ENCODE data around the gene FSTL4. TPM values are rescaled to one million over a fixed set of nuclear protein-coding genes. Genes with fewer than 3 reads are reported as not detected.

FSTL4 gene
- polyA plus RNA-seq, 4 donors, result 0.25 to 1.5 TPM; not detected in 2

- no peaks in the 10 kb centered on the region for H3K9me3 ChIP-seq (ENCODE audit: control insufficient read depth in 2 of 2, insufficient read depth in 1 of 2, low read depth in 1 of 2, low read length in 1 of 2)
- H3K36me3 ChIP-seq (ENCODE audit: control insufficient read depth in 3 of 3, insufficient read depth in 2 of 3, low read depth in 1 of 3, low read length in 3 of 3), result no peaks in the 10 kb centered on the region
- no peak overlapping the region for H3K27ac ChIP-seq (ENCODE audit: low read depth in 1 of 3, low read length in 2 of 3)
- H3K4me1 ChIP-seq (ENCODE audit: control insufficient read depth in 3 of 3, insufficient read depth in 2 of 3, low read depth in 1 of 3, low read length in 2 of 3), result no peaks in the 10 kb centered on the region
- no peak for FAIRE-seq
- no peak for DNase-seq
- 84 to 88% (median 87%) methylated on average over 7 of the region's 7 CpGs for WGBS, 3 donors
- H3K27me3 ChIP-seq (ENCODE audit: control insufficient read depth in 3 of 3, insufficient read depth in 3 of 3, low read length in 3 of 3), result no peaks in the 10 kb centered on the region
- no peak overlapping the region for H3K4me3 ChIP-seq (ENCODE audit: low read depth in 1 of 3, low read length in 3 of 3)
Observed at GRCh38 chr5:133511653-133512235, 100.6 kb downstream of the FSTL4 start.

GRCh38 chr5:133510634-133511262 is 101.6 kb downstream of the FSTL4 start:
- DNase-seq (no peak), FAIRE-seq (no peak)
- H3K36me3 ChIP-seq (ENCODE audit: control insufficient read depth in 3 of 3, insufficient read depth in 2 of 3, low read depth in 1 of 3, low read length in 3 of 3), result no peaks in the 10 kb centered on the region
- H3K9me3 ChIP-seq (ENCODE audit: control insufficient read depth in 2 of 2, insufficient read depth in 1 of 2, low read depth in 1 of 2, low read length in 1 of 2), result no peaks in the 10 kb centered on the region
- H3K27ac ChIP-seq (ENCODE audit: low read depth in 1 of 3, low read length in 2 of 3), result no peak overlapping the region
- no peaks in the 10 kb centered on the region for H3K27me3 ChIP-seq (ENCODE audit: control insufficient read depth in 3 of 3, insufficient read depth in 3 of 3, low read length in 3 of 3)
- no peaks in the 10 kb centered on the region for H3K4me1 ChIP-seq (ENCODE audit: control insufficient read depth in 3 of 3, insufficient read depth in 2 of 3, low read depth in 1 of 3, low read length in 2 of 3)
- 90 to 92% (median 92%) methylated on average over 11 of the region's 11 CpGs for WGBS, 3 donors
- H3K4me3 ChIP-seq (ENCODE audit: low read depth in 1 of 3, low read length in 3 of 3), result no peak overlapping the region

- Histone ChIP-seq H3K36me3 (ENCODE audit: control insufficient read depth in 3 of 3, insufficient read depth in 2 of 3, low read depth in 1 of 3, low read length in 3 of 3) (no peaks in the 10 kb centered on the region), H3K9me3 (ENCODE audit: control insufficient read depth in 2 of 2, insufficient read depth in 1 of 2, low read depth in 1 of 2, low read length in 1 of 2) (no peaks in the 10 kb centered on the region), H3K4me1 (ENCODE audit: control insufficient read depth in 3 of 3, insufficient read depth in 2 of 3, low read depth in 1 of 3, low read length in 2 of 3) (no peaks in the 10 kb centered on the region), H3K4me3 (ENCODE audit: low read depth in 1 of 3, low read length in 3 of 3) (no peak overlapping the region), H3K27me3 (ENCODE audit: control insufficient read depth in 3 of 3, insufficient read depth in 3 of 3, low read length in 3 of 3) (no peaks in the 10 kb centered on the region), H3K27ac (ENCODE audit: low read depth in 1 of 3, low read length in 2 of 3) (no peak overlapping the region)
- whole genome bisulfite sequencing, 3 donors, result 59 to 72% (median 68%) methylated on average over 4 of the region's 4 CpGs
- DNase-seq, result no peak
- FAIRE-seq, result no peak
Observed at GRCh38 chr5:133509742-133510079, 102.6 kb downstream of the FSTL4 start.

- no peak for FAIRE-seq
- 74 to 86% (median 79%) methylated on average over 3 of the region's 3 CpGs for WGBS, 3 donors
Observed at GRCh38 chr5:133508845-133509741, 103.2 kb downstream of the FSTL4 start.

DNA sequence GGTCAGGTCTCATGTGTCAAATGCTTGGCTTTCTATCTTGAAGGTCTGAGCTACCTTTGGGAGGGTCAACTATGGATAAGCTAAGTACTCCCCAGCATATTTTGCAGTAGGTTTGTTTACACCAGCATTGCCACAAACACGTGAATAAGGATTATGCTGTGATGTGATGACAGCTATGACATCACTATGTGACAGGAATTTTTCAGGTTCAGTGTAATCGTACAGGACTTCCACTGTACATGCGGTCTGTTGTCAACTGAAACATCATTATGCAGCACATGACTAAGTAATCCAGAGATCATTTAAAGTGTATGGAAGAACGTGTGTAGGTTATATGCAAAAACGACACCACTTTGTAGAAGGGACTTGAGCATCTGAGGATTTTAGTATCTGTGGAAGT is 104.0 kb downstream of the FSTL4 start:
- H3K36me3 ChIP-seq (ENCODE audit: control insufficient read depth in 3 of 3, insufficient read depth in 2 of 3, low read depth in 1 of 3, low read length in 3 of 3), result no peaks in the 10 kb centered on the region
- H3K4me1 ChIP-seq (ENCODE audit: control insufficient read depth in 3 of 3, insufficient read depth in 2 of 3, low read depth in 1 of 3, low read length in 2 of 3), result no peaks in the 10 kb centered on the region
- H3K27ac ChIP-seq (ENCODE audit: low read depth in 1 of 3, low read length in 2 of 3), result no peak overlapping the region
- 87 to 89% (median 88%) methylated on average over 5 of the region's 5 CpGs for WGBS, 3 donors
- FAIRE-seq, result no peak
- DNase-seq, result no peak
- H3K4me3 ChIP-seq (ENCODE audit: low read depth in 1 of 3, low read length in 3 of 3), result no peak overlapping the region
- H3K9me3 ChIP-seq (ENCODE audit: control insufficient read depth in 2 of 2, insufficient read depth in 1 of 2, low read depth in 1 of 2, low read length in 1 of 2), result no peaks in the 10 kb centered on the region
- H3K27me3 ChIP-seq (ENCODE audit: control insufficient read depth in 3 of 3, insufficient read depth in 3 of 3, low read length in 3 of 3), result peaks cover 0 to 1% (median 0%) of the 10 kb centered on the region in 3 donors

More at GRCh38 chr5:133508845-133509741, 103.2 kb downstream of the FSTL4 start:
- DNase-seq, result no peak
- no peaks in the 10 kb centered on the region for H3K27me3 ChIP-seq (ENCODE audit: control insufficient read depth in 3 of 3, insufficient read depth in 3 of 3, low read length in 3 of 3)
- no peaks in the 10 kb centered on the region for H3K9me3 ChIP-seq (ENCODE audit: control insufficient read depth in 2 of 2, insufficient read depth in 1 of 2, low read depth in 1 of 2, low read length in 1 of 2)
- H3K4me1 ChIP-seq (ENCODE audit: control insufficient read depth in 3 of 3, insufficient read depth in 2 of 3, low read depth in 1 of 3, low read length in 2 of 3), result no peaks in the 10 kb centered on the region
- H3K27ac ChIP-seq (ENCODE audit: low read depth in 1 of 3, low read length in 2 of 3), result no peak overlapping the region
- no peak overlapping the region for H3K4me3 ChIP-seq (ENCODE audit: low read depth in 1 of 3, low read length in 3 of 3)
- H3K36me3 ChIP-seq (ENCODE audit: control insufficient read depth in 3 of 3, insufficient read depth in 2 of 3, low read depth in 1 of 3, low read length in 3 of 3), result no peaks in the 10 kb centered on the region

DNA sequence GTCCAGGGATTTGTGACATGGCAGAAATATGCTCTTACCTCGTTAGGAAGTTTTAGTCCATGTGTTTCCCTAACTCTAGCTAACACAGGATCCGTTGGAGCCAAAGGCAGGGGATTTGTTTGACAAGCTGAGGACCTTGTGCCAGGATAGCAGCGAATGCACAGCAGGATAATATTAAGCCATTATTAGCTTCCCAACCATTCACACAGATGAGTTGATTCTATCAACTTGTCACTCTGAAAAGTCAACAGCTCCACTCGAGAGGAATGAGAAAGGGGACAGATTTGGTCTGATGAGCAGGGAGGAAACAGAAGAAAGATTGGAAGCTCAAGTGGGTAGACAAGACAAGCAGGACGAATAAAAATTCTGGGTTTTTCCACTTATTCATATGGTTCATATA is 106.2 kb downstream of the FSTL4 start:
- H3K27me3 ChIP-seq (ENCODE audit: control insufficient read depth in 3 of 3, insufficient read depth in 3 of 3, low read length in 3 of 3), result peaks cover 0 to 2% (median 0%) of the 10 kb centered on the region in 3 donors
- no peak overlapping the region for H3K27ac ChIP-seq (ENCODE audit: low read depth in 1 of 3, low read length in 2 of 3)
- no peaks in the 10 kb centered on the region for H3K4me1 ChIP-seq (ENCODE audit: control insufficient read depth in 3 of 3, insufficient read depth in 2 of 3, low read depth in 1 of 3, low read length in 2 of 3)
- DNase-seq, result no peak
- no peak overlapping the region for H3K4me3 ChIP-seq (ENCODE audit: low read depth in 1 of 3, low read length in 3 of 3)
- WGBS, 3 donors, result 44 to 52% (median 49%) methylated on average over 5 of the region's 5 CpGs
- H3K36me3 ChIP-seq (ENCODE audit: control insufficient read depth in 3 of 3, insufficient read depth in 2 of 3, low read depth in 1 of 3, low read length in 3 of 3), result no peaks in the 10 kb centered on the region
- no peaks in the 10 kb centered on the region for H3K9me3 ChIP-seq (ENCODE audit: control insufficient read depth in 2 of 2, insufficient read depth in 1 of 2, low read depth in 1 of 2, low read length in 1 of 2)
- no peak for FAIRE-seq

DNA sequence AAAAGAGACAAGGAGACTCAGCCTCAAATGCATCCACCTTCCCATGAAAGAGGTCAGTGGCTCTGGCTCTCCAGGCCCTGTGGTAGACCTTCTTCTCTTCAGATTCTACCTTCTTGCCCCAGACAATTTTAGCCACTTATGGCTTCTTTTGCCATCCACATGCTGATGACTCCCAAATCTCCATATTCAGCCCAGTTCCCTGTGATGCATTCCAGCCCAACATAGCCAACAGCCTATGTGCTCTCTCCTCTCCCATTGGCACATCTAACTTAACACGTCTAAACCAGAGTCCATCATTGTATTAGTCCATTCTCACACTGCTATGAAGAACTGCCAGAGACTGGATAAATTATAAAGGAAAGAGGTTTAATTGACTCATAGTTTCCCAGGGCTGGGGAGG is 108.8 kb downstream of the FSTL4 start:
- Histone ChIP-seq H3K9me3 (ENCODE audit: control insufficient read depth in 2 of 2, insufficient read depth in 1 of 2, low read depth in 1 of 2, low read length in 1 of 2) (no peaks in the 10 kb centered on the region), H3K4me1 (ENCODE audit: control insufficient read depth in 3 of 3, insufficient read depth in 2 of 3, low read depth in 1 of 3, low read length in 2 of 3) (no peaks in the 10 kb centered on the region), H3K36me3 (ENCODE audit: control insufficient read depth in 3 of 3, insufficient read depth in 2 of 3, low read depth in 1 of 3, low read length in 3 of 3) (no peaks in the 10 kb centered on the region), H3K27ac (ENCODE audit: low read depth in 1 of 3, low read length in 2 of 3) (no peak overlapping the region), H3K27me3 (ENCODE audit: control insufficient read depth in 3 of 3, insufficient read depth in 3 of 3, low read length in 3 of 3) (peaks cover 0 to 2% (median 0%) of the 10 kb centered on the region in 3 donors), H3K4me3 (ENCODE audit: low read depth in 1 of 3, low read length in 3 of 3) (no peak overlapping the region)
- DNase-seq, result no peak
- FAIRE-seq, result no peak
- WGBS, 3 donors, result 68 to 91% (median 82%) methylated on average over 1 of the region's 1 CpG

GRCh38 chr5:133499895-133500294 is 112.4 kb downstream of the FSTL4 start:
- no peaks in the 10 kb centered on the region for H3K4me1 ChIP-seq (ENCODE audit: control insufficient read depth in 3 of 3, insufficient read depth in 2 of 3, low read depth in 1 of 3, low read length in 2 of 3)
- H3K27ac ChIP-seq (ENCODE audit: low read depth in 1 of 3, low read length in 2 of 3), result no peak overlapping the region
- no peaks in the 10 kb centered on the region for H3K36me3 ChIP-seq (ENCODE audit: control insufficient read depth in 3 of 3, insufficient read depth in 2 of 3, low read depth in 1 of 3, low read length in 3 of 3)
- H3K27me3 ChIP-seq (ENCODE audit: control insufficient read depth in 3 of 3, insufficient read depth in 3 of 3, low read length in 3 of 3), result peaks cover 0 to 4% (median 0%) of the 10 kb centered on the region in 3 donors
- no peak overlapping the region for H3K4me3 ChIP-seq (ENCODE audit: low read depth in 1 of 3, low read length in 3 of 3)
- DNase-seq (peak in 1 of 2 donors; percentile 47), FAIRE-seq (no peak)
- 64 to 76% (median 66%) methylated on average over 5 of the region's 5 CpGs for WGBS, 3 donors
- H3K9me3 ChIP-seq (ENCODE audit: control insufficient read depth in 2 of 2, insufficient read depth in 1 of 2, low read depth in 1 of 2, low read length in 1 of 2), result no peaks in the 10 kb centered on the region

All from small intestine (tissue), 7 donors.